Lung (tissue), 12 donors: ENCODE measurements around the gene INHBA. TPM values are rescaled to one million over a fixed set of nuclear protein-coding genes. Genes with fewer than 3 reads are reported as not detected.

Source experiments
- ATAC-seq: fragments of 200-7000 bp; cut with Tn5 transposase; one replicate; pipeline ENCODE4 v1.9.1; 2020; ENCODE audit warnings: moderate number of reproducible peaks; ENCODE audit not compliant: insufficient read depth, low FRiP score
- DNase-seq, 3 donors: peaks; one replicate each; pipeline ENCODE4 v3.0.0-alpha.2; 2013 to 2017
- H3K27ac ChIP-seq, 2 donors: one replicate each; pipeline ENCODE4 v1.5.1; 2013; ENCODE audit warnings: mild to moderate bottlenecking in 2 of 2, moderate library complexity in 2 of 2, control low read depth in 1 of 2, inconsistent platforms in 1 of 2, low read depth in 1 of 2, low read length in 1 of 2
- H3K27me3 ChIP-seq, 3 donors: one replicate each; pipeline ENCODE4 v1.5.1; 2013; ENCODE audit warnings: low read length in 2 of 3; ENCODE audit not compliant: control insufficient read depth in 3 of 3, insufficient read depth in 3 of 3
- H3K36me3 ChIP-seq, 4 donors: one replicate each; pipeline ENCODE4 v1.5.1; 2013; ENCODE audit warnings: low read length in 4 of 4, mild to moderate bottlenecking in 1 of 4, moderate library complexity in 1 of 4; ENCODE audit not compliant: control insufficient read depth in 4 of 4, insufficient read depth in 4 of 4
- H3K4me1 ChIP-seq, 5 donors: one replicate each; pipeline ENCODE4 v1.5.1; 2013; ENCODE audit warnings: low read length in 5 of 5, mild to moderate bottlenecking in 2 of 5, moderate library complexity in 1 of 5; ENCODE audit not compliant: control insufficient read depth in 5 of 5, insufficient read depth in 5 of 5
- H3K4me3 ChIP-seq: one replicate; pipeline ENCODE4 v1.5.1; 2013; ENCODE audit warnings: mild to moderate bottlenecking, control low read depth, moderate library complexity
- H3K9ac ChIP-seq, 2 donors: one replicate each; pipeline ENCODE4 v1.5.1; 2013; ENCODE audit warnings: low read length in 2 of 2, control low read depth in 1 of 2; ENCODE audit not compliant: insufficient read depth in 1 of 2
- H3K9me3 ChIP-seq, 4 donors: one replicate each; pipeline ENCODE4 v1.5.1; 2013; ENCODE audit warnings: low read length in 3 of 4, mild to moderate bottlenecking in 1 of 4, moderate library complexity in 1 of 4; ENCODE audit not compliant: control insufficient read depth in 4 of 4, insufficient read depth in 3 of 4
- CTCF ChIP-seq: IDR thresholded peaks from 2 replicates; pipeline ENCODE4 v1.5.1; 2012; ENCODE audit warnings: mild to moderate bottlenecking; ENCODE audit errors: control extremely low read depth, extremely low read depth
- WGBS, 2 donors: extraction: QIAGEN DNeasy Blood & Tissue Kit; methylation state at CpG; one replicate each; pipeline ENCODE4 v1.1.7; 2013; 5-methylcytosine and 5-hydroxymethylcytosine counted together
- polyA plus RNA-seq, 2 donors: library from polyadenylated mRNA; stranded (reverse); fragments of 200-250 nt; gene quantifications; one replicate each; pipeline ENCODE4 v1.2.1, GENCODE V29; 2013
- total RNA-seq, 2 donors: library from RNA; depleted of rRNA in 1 of 2; stranded (reverse); fragments of >200 nt in 1 of 2; gene quantifications; one replicate each; pipeline ENCODE4 v1.2.1, GENCODE V29; 2014 to 2021
- donor health status: control.
- donor health status: control.
- donor health status: Bipolar disorder and iron deficiency.
- donor health status: healthy.
- donor health status: DM: yes; HTN: yes; CAD: no.

The INHBA gene
- total and polyA plus RNA-seq, 4 donors, result 1.6 to 23.2 (median 5.3) TPM

- Histone ChIP-seq H3K27me3 (peaks cover 0 to 6% (median 0%) of the 10 kb centered on the region in 3 donors), H3K9ac (no peak overlapping the region), H3K27ac (no peak overlapping the region), H3K36me3 (no peaks in the 10 kb centered on the region), H3K4me3 (no peak overlapping the region), H3K4me1 (no peaks in the 10 kb centered on the region), H3K9me3 (peaks cover 0 to 2% (median 0%) of the 10 kb centered on the region in 4 donors)
- 85 to 89% methylated on average over 4 of the region's 4 CpGs for WGBS, 2 donors
- no peak for ATAC-seq
- TF ChIP-seq CTCF, result no peak
- no peak for DNase-seq
Observed at GRCh38 chr7:41720046-41720445, 17.2 kb upstream of the INHBA start.

- WGBS, 2 donors, result 85 to 86% methylated on average over 11 of the region's 11 CpGs
- no peak overlapping the region for H3K4me3 ChIP-seq
- no peak overlapping the region for H3K9ac ChIP-seq
- peaks cover 0 to 6% (median 0%) of the 10 kb centered on the region in 3 donors for H3K27me3 ChIP-seq
- H3K36me3 ChIP-seq, result no peaks in the 10 kb centered on the region
- no peaks in the 10 kb centered on the region for H3K9me3 ChIP-seq
- H3K4me1 ChIP-seq, result no peaks in the 10 kb centered on the region
- DNase-seq, result no peak
- no peak for ATAC-seq
- H3K27ac ChIP-seq, result no peak overlapping the region
- TF ChIP-seq CTCF, result no peak
Observed at GRCh38 chr7:41716691-41717090, 13.8 kb upstream of the INHBA start.

GRCh38 chr7:41715000-41715399 lies 12.1 kb upstream of the INHBA start:
- peaks cover 0 to 6% (median 0%) of the 10 kb centered on the region in 3 donors for H3K27me3 ChIP-seq
- no peak overlapping the region for H3K4me3 ChIP-seq
- H3K9ac ChIP-seq, result no peak overlapping the region
- H3K36me3 ChIP-seq, result no peaks in the 10 kb centered on the region
- no peak overlapping the region for H3K27ac ChIP-seq
- no peaks in the 10 kb centered on the region for H3K4me1 ChIP-seq
- DNase-seq (no peak), ATAC-seq (no peak)
- TF ChIP-seq CTCF, result no peak
- no peaks in the 10 kb centered on the region for H3K9me3 ChIP-seq
- WGBS, 2 donors, result 85 to 91% methylated on average over 8 of the region's 8 CpGs

GRCh38 chr7:41711283-41712064 lies 8.6 kb upstream of the INHBA start:
- Histone ChIP-seq H3K36me3 (no peaks in the 10 kb centered on the region), H3K27me3 (peaks cover 0 to 12% (median under 1%) of the 10 kb centered on the region in 3 donors), H3K9me3 (no peaks in the 10 kb centered on the region), H3K27ac (no peak overlapping the region), H3K4me1 (no peaks in the 10 kb centered on the region), H3K4me3 (no peak overlapping the region), H3K9ac (no peak overlapping the region)
- WGBS, 2 donors, result 47 to 59% methylated on average over 10 of the region's 10 CpGs
- DNase-seq, result peak in 2 of 3 donors; percentile 39 to 47
- no peak for TF ChIP-seq CTCF
- no peak for ATAC-seq
